HUDEP-2 (cell line): ENCODE measurements around the gene TNS1.
"Not testable (repeated sequence)": the region's sequence is repeated elsewhere in the genome, so short reads cannot be mapped to it uniquely, and the experiment has no call there.

Experiments used
- DNase-seq, 76 experiments: peaks; one replicate each; lab custom pipeline; 2025; ENCODE audit not compliant: unreplicated experiment in 76 of 76; lab: John Stamatoyannopoulos, UW

TNS1 gene

DNA sequence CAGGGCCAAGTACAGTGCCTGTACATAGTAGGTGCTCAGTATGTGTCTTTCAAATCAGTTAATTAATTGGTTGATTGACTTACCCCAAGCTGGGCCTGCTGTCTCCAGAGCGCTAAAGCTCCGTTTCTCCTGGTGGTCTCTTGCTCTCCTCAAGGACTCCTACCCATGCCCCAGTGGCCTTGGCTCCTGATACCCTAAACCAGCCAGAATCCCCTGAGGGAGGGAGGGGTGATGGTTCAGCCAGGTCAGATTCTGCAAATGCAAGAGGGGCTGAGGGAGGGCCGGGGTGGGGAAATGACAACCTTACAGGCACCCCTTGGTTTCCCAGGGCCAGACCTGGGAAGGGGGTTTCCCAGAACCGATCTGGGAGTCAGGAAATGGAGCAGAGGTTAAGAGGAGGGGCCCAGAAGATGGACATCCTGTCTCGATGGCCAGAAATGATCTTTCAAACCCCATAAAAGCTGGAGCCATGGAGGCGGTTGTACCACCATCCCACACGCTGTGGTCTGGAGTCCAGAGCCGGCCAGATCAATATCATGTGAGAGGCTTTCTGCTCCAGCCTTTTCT, 209.1 kb downstream of the TNS1 start:
- DNase-seq, result no peak

GRCh38 chr2:217792626-217793527, 209.9 kb downstream of the TNS1 start:
- no peak for DNase-seq

DNA sequence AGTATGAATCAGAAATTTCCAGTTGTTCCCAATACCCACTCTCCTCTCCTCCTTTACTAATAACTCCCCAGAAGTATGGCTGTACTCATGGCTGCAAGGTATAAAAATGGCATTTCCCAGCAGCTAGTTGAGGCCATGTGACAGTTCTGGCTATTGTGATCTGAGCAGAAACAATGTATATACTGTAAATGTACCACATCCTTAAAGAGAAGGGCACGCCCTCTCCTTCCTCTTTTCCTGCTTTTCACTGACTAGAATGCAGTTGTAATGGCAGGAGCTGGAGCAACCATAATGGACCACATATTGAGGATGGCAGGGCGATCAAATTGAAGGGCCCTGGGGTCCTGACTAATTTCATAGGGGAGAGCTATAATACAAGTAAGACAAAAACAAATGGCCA, 211.2 kb downstream of the TNS1 start:
- no peak for DNase-seq

DNA sequence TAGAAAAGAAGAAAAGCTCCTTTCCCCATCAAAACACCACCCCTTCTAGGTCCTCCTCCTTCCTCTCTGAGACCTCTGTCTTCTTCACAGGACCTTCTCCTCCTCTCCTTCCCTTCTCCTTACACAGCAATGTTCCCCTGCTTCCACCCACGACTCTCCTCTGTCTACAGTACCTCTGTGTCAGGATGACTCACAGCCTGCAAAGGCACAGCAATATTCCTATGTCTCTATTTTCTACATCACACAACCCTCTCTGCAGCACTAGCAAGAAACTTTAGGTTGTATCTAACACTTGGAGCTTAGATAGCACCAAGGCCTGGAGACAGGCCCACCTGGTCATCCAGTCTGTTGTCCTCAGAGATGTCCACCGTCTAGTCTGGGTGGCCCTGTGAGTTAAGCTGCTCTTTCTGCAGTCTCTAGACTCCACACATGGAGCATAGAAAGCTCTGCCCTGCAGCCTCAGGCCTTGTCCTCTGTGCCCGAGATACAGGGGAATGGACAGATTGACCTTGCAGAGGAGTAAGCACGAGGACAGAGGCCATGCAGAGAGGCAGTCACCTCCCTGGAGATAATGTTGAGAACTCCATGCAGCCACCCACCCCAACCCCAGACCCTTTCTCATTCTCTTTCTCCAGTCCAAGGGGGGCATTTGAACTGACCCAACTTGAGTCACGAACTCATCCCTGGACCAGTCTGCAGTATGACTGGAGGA, 212.0 kb downstream of the TNS1 start:
- DNase-seq, result no peak

GRCh38 chr2:217790195-217790594, 212.6 kb downstream of the TNS1 start:
- no peak for DNase-seq

GRCh38 chr2:217789736-217790181, 213.0 kb downstream of the TNS1 start:
- DNase-seq, result no peak

GRCh38 chr2:217789003-217789735, 213.6 kb downstream of the TNS1 start:
- peak in 55 of 76 experiments; percentile 1 to 73 (median 43) for DNase-seq

- no peak for DNase-seq
Measured at GRCh38 chr2:217788669-217789002, 214.2 kb downstream of the TNS1 start.

DNA sequence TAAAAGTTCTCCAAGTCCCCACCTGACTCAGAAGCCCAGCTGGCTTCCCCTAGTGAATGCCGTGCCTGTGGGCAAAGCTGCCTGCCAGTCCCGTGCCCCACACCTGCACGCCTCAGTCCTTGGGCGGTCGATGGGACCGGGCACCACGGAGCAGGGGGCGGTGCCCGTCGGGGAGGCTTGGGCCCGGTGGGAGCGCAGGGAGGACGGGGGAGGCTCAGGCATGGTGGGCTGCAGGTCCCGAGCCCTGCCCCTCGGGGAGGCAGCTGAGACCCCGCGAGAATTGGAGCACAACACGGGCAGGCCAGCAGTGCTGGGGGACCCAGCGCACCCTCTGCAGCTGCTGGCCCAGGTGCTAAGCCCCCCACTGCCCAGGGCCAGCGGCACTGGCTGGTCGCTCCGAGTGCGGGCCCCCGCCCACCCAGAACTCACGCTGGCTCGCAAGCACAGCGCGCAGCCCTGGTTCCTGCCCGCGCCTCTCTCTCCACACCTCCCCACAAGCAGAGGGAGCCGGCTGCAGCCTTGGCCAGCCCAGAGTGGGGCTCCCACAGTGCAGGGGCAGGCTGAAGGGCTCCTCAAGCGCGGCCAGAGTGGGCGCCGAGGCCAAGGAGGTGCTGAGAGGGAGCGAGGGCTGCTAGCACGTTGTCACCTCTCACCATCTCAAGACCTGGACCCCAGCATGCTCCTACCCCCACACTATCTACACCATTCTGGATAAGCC, 215.5 kb downstream of the TNS1 start:
- no peak for DNase-seq

- DNase-seq, result not testable (repeated sequence)
Measured at GRCh38 chr2:217786560-217786959, 216.2 kb downstream of the TNS1 start.

GRCh38 chr2:217785544-217786045, 217.2 kb downstream of the TNS1 start:
- peak in 57 of 76 experiments; percentile 1 to 79 (median 44) for DNase-seq

DNA sequence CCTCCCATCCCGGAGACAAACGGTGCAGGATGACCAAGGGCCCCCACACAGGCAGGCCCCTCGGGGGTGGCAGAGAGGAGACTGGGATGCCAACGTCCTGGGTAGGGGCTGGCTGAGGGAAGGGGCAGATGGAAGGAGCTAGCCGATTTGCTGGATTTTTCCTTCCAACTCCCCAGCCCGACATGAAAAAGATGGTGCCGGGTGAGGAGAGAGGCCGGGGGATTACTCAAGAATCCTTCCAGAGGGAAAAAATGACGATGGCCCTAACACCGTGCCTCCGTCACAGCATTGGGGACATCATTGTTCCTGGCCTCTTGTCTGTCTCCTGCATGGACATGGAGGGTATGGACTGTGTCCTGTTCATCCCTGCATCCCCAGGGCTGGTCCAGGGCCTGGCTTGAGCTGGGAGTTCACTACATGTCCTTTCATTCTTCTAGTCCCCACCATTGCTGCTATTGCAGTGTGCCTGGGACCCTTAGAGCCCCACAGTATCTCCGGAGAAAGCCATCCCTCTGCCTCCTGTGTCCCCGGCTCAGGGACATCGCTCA, 217.7 kb downstream of the TNS1 start:
- no peak for DNase-seq

DNA sequence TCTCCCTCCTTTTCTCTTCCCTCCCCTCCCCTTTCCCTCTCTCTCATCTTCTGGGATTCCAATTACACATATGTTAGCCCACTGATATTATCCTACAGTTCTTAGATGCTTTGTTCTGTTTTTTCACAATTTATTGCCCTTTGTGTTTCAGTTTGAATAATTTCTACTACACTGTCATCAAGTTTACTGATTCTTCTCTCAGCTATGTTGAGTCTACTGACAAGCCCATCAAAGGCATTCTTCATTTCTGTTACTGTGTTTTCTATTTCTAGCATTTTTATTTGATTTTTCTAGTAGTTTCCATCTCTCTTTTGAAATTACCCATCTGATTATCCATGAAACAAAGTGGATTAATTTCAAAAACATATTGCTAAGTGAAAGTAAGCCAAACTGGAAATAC, 219.6 kb downstream of the TNS1 start:
- DNase-seq, result no peak

GRCh38 chr2:217777906-217778305, 224.9 kb downstream of the TNS1 start:
- no peak for DNase-seq

DNA sequence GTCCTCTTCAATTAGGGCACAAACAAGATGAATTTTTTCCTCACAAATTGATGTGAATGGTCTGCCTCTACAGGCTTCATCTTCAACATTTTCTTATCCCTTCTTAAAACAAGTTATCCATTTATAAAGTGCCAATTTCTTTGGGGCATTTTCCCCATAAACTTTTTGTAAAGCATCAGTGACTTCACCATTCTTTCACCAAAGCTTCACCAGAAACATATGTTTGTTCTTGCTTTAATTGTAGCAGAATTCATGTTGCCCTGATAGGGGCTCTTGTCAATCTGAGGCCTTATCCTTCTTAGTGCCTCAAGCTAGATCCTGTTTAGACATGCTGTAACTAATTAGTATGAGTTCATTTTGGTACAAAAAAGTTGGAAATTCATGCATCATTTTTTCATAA, 226.2 kb downstream of the TNS1 start:
- no peak for DNase-seq

GRCh38 chr2:217775920-217776503, 226.8 kb downstream of the TNS1 start:
- DNase-seq, result no peak

DNA sequence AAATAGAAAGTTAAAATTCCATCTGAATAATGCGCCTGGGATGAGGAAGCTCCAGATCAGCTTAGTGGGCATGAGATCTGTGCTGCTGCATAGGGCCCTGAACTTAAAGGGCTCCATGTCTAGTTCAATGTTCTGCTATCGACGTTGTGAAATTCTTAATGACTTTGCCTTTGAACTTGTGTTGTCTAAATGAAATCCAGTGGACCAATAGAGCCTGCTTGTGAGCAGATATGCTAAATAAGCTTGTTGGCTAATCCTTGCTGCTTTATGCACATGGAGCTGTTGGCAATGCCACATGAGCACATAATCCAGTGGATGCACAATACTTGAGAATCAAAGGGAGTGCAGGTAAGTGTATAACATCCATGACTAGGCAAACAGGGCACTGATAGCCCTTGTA, 228.6 kb downstream of the TNS1 start:
- no peak for DNase-seq

- DNase-seq, result no peak
Measured at GRCh38 chr2:217773539-217773938, 229.3 kb downstream of the TNS1 start.

GRCh38 chr2:217766356-217766755, 236.4 kb downstream of the TNS1 start:
- DNase-seq, result no peak
